ENCODE results near the gene ANKRD29.
"Not testable (repeated sequence)": the region's sequence is repeated elsewhere in the genome, so short reads cannot be mapped to it uniquely, and the experiment has no call there.

The ANKRD29 gene

GRCh38 chr18:23641143-23641720, 21.5 kb downstream of the ANKRD29 start:
- DNase-seq (ENCODE audit: low read depth, low spot score), result no peak
- no peak for TF ChIP-seq CTCF (IDR thresholded peaks at IDR 0.05; ENCODE audit: low read depth, low read length)
- in situ Hi-C loops (cut with HindIII; ENCODE audit: low sequenced_read_pairs), result no loop called here

GRCh38 chr18:23640052-23640451, 22.7 kb downstream of the ANKRD29 start:
- DNase-seq (ENCODE audit: low read depth, low spot score), result no peak
- in situ Hi-C loops (cut with HindIII; ENCODE audit: low sequenced_read_pairs), result no loop called here
- H3K4me3 ChIP-seq (ENCODE audit: low read depth, low read length), result no peak overlapping the region
- TF ChIP-seq CTCF (IDR thresholded peaks at IDR 0.05; ENCODE audit: low read depth, low read length), result peak; percentile 2

More at GRCh38 chr18:23641143-23641720, 21.5 kb downstream of the ANKRD29 start:
- H3K4me3 ChIP-seq (ENCODE audit: low read depth, low read length), result no peak overlapping the region

GRCh38 chr18:23636433-23636832, 26.3 kb downstream of the ANKRD29 start:
- DNase-seq (ENCODE audit: low read depth, low spot score); in situ Hi-C loops (cut with HindIII; ENCODE audit: low sequenced_read_pairs); H3K4me3 ChIP-seq (ENCODE audit: low read depth, low read length): not testable (repeated sequence)

- TF ChIP-seq CTCF (IDR thresholded peaks at IDR 0.05; ENCODE audit: low read depth, low read length), result no peak
- in situ Hi-C loops (cut with HindIII; ENCODE audit: low sequenced_read_pairs), result no loop called here
- H3K4me3 ChIP-seq (ENCODE audit: low read depth, low read length), result no peak overlapping the region
- no peak for DNase-seq (ENCODE audit: low read depth, low spot score)
Observed at GRCh38 chr18:23636071-23636399, 26.7 kb downstream of the ANKRD29 start.

GRCh38 chr18:23635283-23636070, 27.2 kb downstream of the ANKRD29 start:
- DNase-seq (ENCODE audit: low read depth, low spot score), result no peak
- in situ Hi-C loops (cut with HindIII; ENCODE audit: low sequenced_read_pairs), result no loop called here
- no peak overlapping the region for H3K4me3 ChIP-seq (ENCODE audit: low read depth, low read length)
- TF ChIP-seq CTCF (IDR thresholded peaks at IDR 0.05; ENCODE audit: low read depth, low read length), result no peak

- in situ Hi-C loops (cut with HindIII; ENCODE audit: low sequenced_read_pairs), result no loop called here
- no peak for TF ChIP-seq CTCF (IDR thresholded peaks at IDR 0.05; ENCODE audit: low read depth, low read length)
- H3K4me3 ChIP-seq (ENCODE audit: low read depth, low read length), result no peak overlapping the region
- DNase-seq (ENCODE audit: low read depth, low spot score), result no peak
Observed at GRCh38 chr18:23634692-23635091, 28.0 kb downstream of the ANKRD29 start.

GRCh38 chr18:23632615-23633014, 30.1 kb downstream of the ANKRD29 start:
- DNase-seq (ENCODE audit: low read depth, low spot score), result no peak
- no peak for TF ChIP-seq CTCF (IDR thresholded peaks at IDR 0.05; ENCODE audit: low read depth, low read length)
- in situ Hi-C loops (cut with HindIII; ENCODE audit: low sequenced_read_pairs), result no loop called here
- H3K4me3 ChIP-seq (ENCODE audit: low read depth, low read length), result no peak overlapping the region
